Activated CD4-positive, CD25-positive, alpha-beta regulatory T cell treated with anti-CD3 and anti-CD28 coated beads, Interleukin-2, amount 50 U/mL, for 16 hours (primary cell): ENCODE data around the gene FBXO28.
"Not testable (repeated sequence)": the region's sequence is repeated elsewhere in the genome, so short reads cannot be mapped to it uniquely, and the experiment has no call there.

Experiments
- DNase-seq: peaks from one replicate; pipeline ENCODE4 v3.0.0-alpha.2; 2020; ENCODE audit warnings: low read depth, low spot score

FBXO28 gene

DNA sequence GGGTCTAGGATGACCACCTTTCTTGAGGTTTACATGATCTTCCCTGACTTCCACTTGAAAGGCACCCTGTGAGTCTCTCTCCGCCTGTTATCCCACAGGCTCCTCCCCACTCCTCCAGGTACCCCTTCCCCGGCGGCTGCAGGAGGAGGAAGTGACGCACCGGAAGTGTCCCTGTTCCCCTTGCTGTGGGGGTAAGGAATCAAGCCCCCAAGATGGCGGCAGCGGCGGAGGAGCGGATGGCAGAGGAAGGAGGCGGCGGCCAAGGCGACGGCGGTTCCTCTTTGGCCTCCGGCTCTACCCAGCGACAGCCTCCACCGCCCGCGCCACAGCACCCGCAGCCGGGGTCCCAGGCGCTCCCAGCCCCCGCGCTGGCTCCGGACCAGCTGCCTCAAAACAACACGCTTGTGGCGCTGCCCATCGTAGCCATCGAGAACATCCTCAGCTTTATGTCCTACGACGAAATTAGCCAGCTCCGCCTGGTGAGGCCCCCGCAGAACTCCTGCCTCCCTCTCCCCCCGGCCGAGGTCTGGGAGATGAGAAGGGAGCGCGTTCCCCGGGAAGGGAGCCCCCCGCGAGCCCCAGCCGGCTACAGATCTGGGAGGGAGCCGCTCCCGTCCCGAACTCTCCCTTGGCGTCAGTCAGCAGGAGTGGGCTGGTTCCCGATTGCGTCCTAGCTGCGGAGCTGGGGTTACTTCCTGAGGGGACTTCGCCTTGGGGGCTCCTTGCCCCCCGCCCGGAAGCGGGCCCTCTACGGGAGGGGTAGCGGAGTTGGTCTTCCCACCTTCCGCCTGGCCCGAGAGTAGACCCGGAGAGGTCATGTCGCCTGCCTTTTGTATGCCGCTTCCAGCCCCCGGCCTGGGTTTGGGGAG lies at the start of gene FBXO28:
TSS of gene FBXO28 (plus strand) at position 194 of the 869 bp plus-strand sequence. CDS start at position 213, 19 bp downstream.
- peak; percentile 87 for DNase-seq

GRCh38 chr1:224064150-224064549 lies 49.8 kb upstream of the FBXO28 start:
- DNase-seq, result no peak

DNA sequence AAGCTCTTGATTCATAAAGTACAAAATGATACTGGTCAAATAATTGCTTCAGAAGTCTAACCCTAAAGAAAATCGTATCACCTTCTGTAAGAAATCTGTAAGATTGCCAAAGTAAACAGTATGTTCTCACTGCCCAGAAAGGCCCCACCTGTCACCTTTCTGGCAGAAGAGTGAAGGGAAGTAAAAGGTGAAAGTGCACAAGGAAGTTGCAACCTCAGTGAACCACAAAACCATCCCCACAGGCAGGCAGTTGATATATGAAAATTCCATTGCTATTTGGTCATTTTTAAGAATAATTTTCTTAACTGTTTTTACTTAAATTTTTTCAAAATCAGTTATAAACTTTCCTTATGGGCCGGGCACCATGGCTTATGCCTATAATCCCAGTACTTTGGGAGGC lies 48.5 kb upstream of the FBXO28 start:
- DNase-seq, result no peak

DNA sequence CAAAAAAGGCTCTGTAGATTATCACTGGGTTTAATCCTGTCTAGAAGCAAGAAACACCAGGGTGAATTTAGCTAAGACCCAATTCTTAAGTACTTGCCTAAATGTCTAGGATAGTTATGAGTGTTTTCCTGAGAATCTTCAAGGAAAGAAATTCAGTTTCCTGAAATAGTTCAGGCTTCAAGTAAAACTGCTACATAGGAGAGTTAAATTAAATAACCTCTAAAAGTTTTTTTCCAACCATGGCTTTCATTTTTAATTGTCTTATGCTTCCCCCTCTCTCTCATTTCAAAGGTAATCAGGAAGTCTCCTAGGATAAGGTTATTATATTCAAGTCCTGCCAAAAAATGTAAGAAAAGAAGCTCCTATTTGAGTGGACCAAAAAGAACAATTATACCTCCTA lies 46.7 kb upstream of the FBXO28 start:
- no peak for DNase-seq

- no peak for DNase-seq
Measured at GRCh38 chr1:224067621-224068457, 46.1 kb upstream of the FBXO28 start.

DNA sequence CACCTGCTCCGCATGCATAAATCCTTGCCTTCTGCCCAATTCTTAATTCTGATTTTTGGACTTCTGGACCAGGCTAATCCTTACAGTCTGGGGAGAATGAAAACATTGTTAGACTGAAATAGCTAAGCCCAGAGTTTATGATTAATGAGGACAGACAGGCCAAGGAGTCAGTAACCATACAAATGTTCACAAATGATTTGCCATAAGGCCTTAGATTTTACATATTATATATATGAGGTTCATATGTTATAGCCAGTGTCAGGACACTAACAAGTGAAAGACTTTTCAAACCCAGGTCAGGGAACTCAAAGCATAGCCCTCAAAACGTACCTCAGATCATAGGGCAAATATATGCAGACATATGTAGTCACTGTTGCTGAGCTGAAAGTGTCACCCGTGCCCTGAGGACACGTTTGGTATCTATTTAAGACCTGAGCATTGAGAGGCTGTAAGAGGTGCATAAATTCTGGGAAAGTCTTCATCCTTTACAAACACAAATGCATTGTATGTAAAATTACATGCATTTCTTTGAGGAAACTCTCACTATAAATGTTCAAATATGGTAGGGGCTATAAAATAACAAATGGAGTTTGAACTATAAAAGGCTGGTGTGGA lies 45.3 kb upstream of the FBXO28 start:
- DNase-seq, result no peak

DNA sequence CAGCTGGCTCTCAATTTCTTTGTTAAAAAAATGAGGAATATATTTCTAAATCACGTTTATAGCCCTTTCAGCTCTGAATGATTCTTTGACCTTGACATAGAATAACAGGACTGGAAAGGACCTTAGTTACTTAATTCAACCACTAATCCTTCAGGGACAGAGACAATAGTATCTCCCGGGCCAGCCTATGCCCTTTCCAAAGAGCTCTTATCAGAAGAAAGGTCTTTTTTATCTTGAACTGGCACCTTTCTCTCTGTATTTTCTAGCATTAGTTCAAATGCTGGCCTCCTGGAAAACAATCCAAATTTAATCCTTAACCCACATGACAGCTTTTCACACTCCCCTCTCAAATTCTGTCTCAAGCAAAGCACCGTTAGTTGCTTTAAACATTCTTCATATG lies 44.8 kb upstream of the FBXO28 start:
- no peak for DNase-seq

DNA sequence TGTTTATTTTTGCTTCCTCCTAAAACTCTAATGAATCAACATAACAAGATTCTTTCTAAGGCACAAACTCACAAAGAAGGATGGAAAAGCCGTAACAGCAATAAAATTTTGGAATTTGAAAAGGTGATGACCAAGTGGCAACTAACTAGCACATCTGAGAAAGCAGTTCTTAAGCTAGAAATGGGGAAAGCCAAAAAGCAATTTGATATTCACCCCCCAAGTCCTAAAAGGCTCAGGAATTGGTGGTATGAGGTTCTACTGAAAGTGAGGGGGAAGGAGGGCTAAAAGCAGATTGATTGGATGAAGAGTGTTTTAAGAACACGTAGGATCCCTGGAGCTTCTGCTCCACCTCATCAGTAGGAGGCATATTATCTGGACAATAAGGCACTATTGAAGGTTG lies 43.4 kb upstream of the FBXO28 start:
- no peak for DNase-seq

GRCh38 chr1:224076407-224076806 lies 37.5 kb upstream of the FBXO28 start:
- no peak for DNase-seq

DNA sequence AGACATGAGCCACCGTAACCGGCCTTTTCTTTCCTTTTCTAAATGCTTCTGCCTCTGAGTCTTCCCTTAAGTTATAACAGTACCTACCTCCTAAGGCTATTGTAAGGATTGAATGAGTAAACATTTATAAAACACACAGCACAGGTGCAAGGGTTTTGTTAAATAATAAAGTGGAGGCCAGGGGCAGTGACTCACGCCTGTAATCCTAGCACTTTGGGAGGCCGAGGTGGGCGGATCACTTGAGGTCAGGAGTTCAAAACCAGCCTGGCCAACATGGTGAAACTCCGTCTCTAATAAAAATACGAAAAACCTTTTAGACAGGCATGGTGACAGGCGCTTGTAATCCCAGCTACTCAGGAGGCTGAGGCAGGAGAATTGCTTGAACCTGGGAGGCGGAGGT lies 34.3 kb upstream of the FBXO28 start:
- not testable (repeated sequence) for DNase-seq

DNA sequence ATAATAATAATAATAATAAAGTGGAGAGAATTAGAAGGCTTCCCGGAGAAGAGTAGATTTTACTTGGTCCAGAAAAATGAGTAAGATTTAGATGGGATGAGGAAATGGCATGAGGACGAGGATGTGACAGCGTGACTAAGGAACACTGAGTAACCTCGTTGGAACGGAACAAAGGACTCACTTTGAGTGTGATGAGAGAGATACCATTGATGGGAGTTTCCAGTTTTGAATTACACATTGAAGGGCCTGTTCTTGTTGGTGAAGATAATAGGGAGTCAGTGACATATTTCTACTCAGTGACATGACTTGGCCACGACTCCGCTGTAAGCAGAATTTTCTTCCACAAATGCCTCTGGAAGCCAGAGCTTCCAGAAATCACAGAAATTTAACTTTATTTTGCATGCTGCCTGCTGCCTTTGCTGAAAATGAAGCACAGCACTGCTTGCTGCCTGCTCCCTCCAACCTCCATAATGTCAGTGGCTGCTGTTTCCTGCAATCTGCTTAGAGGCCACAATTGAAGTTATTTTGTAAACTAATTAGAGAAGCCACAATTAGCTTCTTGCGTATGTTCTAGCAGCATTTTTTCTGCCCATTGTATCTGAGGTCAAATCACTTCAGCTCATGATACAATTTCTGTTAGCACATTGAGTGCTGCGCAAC lies 33.7 kb upstream of the FBXO28 start:
- DNase-seq, result no peak

- no peak for DNase-seq
Measured at GRCh38 chr1:224081604-224082003, 32.3 kb upstream of the FBXO28 start.

- DNase-seq, result no peak
Measured at GRCh38 chr1:224082146-224082545, 31.8 kb upstream of the FBXO28 start.

DNA sequence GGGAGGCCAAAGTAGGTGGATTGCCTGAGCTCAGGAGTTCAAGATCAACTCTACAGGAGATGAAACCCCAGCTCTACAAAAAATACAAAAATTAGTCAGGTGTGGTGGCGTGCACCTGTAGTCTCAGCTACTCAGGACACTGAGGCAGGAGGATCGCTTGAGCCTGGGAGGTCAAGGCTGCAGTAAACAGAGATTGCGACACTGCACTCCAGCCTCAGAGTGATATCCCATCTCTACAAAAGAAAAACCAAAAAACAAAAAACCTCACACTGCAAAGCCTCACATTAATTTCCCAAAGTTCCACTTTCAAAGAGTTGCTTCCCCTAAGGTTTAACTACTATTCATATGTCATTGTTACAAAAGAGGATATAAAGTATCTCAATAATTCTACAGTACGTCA lies 29.0 kb upstream of the FBXO28 start:
- no peak for DNase-seq

- DNase-seq, result no peak
Measured at GRCh38 chr1:224085421-224086108, 28.3 kb upstream of the FBXO28 start.

- no peak for DNase-seq
Measured at GRCh38 chr1:224087286-224087794, 26.6 kb upstream of the FBXO28 start.

DNA sequence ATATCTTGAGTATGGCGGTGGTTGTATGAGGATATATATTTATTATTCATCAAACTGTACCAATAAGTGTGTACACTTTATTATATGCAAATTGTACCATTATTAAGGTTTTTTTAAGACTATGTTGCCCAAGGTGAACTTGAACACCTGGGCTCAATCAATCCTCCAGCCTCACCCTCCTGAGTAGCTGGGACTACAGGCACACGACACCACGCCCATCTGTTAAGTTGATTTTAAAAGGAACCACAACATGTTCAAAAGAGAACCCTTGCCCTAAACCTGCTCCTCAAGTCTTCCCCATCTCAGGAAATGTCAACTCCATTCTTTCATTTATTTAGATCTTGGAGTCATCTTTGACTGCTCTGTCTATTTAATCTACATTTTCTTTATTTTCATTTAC lies 24.3 kb upstream of the FBXO28 start:
- no peak for DNase-seq

- no peak for DNase-seq
Measured at GRCh38 chr1:224090116-224090515, 23.8 kb upstream of the FBXO28 start.

DNA sequence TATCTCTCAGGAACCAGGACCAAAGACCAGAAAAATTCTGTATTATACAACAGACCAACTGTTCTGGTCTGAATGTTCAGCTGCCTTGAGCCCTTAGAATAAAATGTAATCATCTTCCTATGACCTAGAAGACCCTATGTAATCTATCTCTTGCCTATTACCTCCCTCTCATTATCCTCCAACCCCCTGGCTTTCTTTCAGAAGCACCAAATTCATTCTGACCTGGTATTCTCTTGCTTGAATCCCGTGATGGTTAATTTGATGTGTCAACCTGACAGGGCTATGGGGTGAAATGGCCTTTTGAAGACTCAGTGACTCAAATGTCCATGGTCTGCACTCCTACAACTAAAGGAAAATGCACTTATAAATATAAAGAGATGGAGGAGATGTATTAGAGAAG lies 21.8 kb upstream of the FBXO28 start:
- no peak for DNase-seq

GRCh38 chr1:224092601-224093000 lies 21.3 kb upstream of the FBXO28 start:
- no peak for DNase-seq

DNA sequence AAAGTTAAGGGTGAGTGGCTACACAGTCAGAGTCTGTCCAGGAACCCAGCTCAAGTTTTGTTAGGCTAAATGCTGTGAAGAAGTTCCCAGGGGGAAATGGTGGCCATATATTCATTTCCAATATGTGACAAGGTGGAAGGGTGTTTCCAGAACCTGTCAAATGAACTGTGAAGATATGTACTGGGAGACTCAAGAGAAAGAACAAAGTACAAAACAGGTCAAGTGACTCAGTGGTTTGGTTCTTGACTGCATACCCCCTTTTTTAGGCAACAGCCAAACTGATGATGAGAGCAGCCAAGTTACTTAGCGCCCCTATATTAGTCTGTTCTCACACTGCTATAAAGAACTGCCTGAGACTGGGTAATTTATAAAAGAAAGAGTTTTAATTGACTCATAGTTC lies 18.6 kb upstream of the FBXO28 start:
- no peak for DNase-seq
